Stimulated activated CD4-positive, alpha-beta T cell treated with anti-CD3 and anti-CD28 coated beads, Interleukin-12 subunit alpha, Interleukin-12 subunit beta, amount 100 ng/mL, for 4 hours (primary cell): Measurements from ENCODE around the gene KRTAP5-2.
A peak's percentile ranks its signal among the peaks of the same experiment; 100 is the strongest.
"Not testable (repeated sequence)": the region's sequence is repeated elsewhere in the genome, so short reads cannot be mapped to it uniquely, and the experiment has no call there.

ENCODE experiments used
- DNase-seq: peaks from one replicate; pipeline ENCODE4 v3.0.0-alpha.2; 2020

Gene KRTAP5-2

DNA sequence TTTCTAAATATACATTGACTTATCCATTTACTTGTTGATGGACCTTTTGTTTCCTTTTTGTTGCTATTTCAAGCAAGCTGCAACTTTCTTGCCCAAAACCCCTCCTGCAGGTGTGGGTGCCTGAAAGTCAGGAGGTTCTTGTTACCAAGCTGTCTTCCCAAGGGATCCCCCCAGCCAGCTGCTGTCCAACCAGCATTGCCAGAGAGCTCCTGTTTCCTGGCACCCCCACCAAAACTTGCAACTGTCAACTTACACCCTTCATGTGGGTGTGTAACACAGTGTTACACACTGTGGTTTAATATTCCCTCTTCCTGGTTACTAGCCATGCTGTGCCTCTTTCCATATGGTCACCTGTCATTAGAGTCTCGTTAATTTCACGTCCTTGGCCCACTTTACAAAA is 11.4 kb downstream of the KRTAP5-2 start:
- no peak for DNase-seq

GRCh38 chr11:1584661-1585370 is 13.3 kb downstream of the KRTAP5-2 start, which contains the start of gene KRTAP5-1:
Gene KRTAP5-1 (minus strand): TSS chr11:1585283. CDS start chr11:1585249, 34 bp downstream.
- not testable (repeated sequence) for DNase-seq

- DNase-seq: not testable (repeated sequence)
Observed at GRCh38 chr11:1582909-1583308, 15.2 kb downstream of the KRTAP5-2 start.

GRCh38 chr11:1581976-1582375 is 16.1 kb downstream of the KRTAP5-2 start:
- DNase-seq: no peak

GRCh38 chr11:1576825-1577224 is 21.3 kb downstream of the KRTAP5-2 start:
- DNase-seq: no peak

- DNase-seq: not testable (repeated sequence)
Observed at GRCh38 chr11:1575756-1576155, 22.3 kb downstream of the KRTAP5-2 start.

DNA sequence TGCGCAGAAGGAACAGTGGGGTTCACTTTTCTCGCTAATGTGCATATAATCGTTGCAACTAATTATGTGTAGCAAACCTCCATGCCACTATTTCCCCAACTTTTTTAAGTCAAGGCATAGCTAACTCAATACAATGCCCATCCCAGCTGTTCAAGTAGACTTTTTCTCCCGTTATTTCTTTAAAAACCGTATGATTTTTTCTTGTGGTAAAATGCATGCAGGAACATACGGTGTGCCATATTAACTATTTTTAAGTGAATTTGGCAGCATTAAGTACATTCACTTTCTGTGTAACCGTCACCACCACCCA is 23.2 kb downstream of the KRTAP5-2 start:
- DNase-seq: no peak

DNA sequence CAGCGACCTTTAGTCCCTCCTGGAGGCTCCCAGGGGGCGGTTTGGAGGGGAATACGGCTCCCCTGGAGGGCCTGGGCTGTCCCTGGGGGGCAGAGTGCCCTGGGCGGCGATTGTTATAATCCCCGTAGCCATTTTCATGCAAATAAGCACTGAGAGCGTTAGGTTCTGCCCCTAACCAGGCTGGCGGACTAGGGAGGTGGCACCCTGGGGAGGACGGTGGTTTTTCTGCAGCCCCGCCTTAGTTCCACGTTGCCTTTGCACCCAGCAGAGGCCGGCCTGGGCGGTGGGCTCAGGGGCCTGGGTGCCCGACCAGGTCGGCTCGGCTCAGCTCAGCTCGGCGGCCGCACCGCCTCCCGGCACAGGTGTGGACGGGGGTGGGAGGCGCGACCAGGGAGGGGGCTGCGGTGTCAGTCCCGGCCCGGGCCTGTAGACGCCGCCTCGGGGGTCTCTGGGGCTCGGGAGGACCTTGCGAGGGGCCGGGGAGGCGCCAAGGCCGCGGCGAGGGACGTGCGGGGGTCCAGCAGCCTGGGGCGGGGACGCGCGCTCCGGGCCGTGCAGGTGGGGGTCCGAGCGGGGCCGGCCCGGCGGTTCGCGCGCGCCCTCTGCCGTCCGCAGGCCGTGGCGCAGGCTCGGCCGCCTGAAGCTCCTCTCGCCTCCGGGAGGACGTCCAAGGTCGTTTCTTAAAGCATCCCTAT is 23.7 kb downstream of the KRTAP5-2 start:
- peak; percentile 58 for DNase-seq

DNA sequence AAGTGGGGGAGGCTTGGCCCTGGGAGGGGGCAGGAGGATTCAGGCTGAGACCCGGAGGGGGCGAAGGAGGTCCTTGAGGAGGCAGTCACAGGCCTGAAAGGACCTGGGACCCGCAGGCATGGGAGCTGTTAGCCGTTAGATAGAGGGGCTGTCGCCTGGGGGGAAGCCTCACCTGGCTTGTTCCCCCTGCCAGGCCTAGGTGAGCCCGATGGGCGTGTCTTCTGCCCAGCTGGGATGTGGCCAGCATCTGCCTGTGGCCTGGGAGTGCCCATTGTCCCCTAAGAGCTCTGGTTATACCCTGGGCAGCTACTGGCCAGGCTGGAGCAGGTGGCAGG is 24.2 kb downstream of the KRTAP5-2 start:
- no peak for DNase-seq

DNA sequence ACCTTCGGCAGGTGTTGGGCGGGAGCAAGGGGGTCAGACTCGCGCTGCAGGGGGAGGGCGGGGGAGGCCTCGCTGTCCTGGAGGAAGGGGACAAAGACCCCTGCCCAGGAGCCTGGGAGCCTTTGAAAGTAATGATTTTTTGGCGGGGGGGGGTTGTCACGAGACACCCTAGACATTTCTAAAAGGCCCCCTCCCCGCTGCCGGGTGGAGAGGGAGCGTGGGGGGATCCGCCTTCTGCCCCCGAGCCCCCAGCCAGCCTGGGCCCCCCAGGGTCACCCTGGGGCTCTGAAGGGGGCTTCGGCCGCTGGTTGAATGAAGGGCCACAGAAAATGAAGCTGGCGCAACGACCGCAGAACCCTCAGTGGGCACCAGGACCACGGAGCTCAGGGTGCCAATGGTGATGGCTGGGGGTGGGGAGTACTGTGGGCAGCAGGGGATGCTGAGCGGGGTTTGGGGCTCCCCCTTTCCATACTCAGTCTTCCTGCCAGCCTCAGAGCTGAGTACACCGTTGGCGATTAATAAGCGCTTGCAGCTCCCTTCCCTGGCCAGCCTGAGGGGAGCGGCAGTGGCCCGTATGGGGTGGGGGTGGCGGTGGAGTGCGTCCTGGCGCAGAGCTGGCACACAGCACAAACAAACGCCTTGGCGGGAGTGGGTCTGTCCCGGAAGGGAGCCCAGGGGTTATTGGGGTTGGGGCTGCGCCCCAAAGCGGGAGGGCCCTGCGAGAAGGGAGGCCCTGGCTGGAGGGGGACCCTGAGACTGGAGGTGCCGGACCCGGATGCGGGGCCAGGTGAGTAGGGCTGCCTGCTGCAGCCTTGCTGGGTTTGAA is 24.8 kb downstream of the KRTAP5-2 start:
- DNase-seq: peak; percentile 17

GRCh38 chr11:1572197-1573076 is 25.7 kb downstream of the KRTAP5-2 start, which contains the start of gene DUSP8:
Gene DUSP8 (minus strand): TSS chr11:1572271. CDS start chr11:1565826, 6,445 bp downstream.
- DNase-seq: peak; percentile 93

DNA sequence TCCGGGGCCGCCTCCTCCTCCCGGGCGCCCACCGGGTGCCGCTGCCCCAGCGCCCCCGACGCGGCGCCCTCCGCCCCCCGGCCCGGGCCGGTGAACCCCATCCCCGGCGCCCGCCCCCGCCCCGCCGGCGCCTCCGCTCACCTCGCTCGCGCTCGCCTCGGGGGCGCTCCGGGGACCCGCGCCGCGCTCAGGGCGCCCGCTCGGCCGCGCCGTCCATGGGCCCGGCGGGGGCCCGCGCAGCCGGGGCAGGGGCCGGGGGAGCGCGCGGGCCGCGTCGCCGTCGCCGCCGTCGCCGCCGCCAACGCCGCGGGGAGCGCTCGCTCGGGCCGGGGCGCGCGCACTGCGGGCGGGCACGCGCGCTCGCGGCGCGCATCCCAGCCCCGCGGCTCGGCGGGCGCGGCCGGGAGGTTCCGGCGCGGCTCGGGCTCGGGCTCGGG is 26.3 kb downstream of the KRTAP5-2 start:
- DNase-seq: no peak

DNA sequence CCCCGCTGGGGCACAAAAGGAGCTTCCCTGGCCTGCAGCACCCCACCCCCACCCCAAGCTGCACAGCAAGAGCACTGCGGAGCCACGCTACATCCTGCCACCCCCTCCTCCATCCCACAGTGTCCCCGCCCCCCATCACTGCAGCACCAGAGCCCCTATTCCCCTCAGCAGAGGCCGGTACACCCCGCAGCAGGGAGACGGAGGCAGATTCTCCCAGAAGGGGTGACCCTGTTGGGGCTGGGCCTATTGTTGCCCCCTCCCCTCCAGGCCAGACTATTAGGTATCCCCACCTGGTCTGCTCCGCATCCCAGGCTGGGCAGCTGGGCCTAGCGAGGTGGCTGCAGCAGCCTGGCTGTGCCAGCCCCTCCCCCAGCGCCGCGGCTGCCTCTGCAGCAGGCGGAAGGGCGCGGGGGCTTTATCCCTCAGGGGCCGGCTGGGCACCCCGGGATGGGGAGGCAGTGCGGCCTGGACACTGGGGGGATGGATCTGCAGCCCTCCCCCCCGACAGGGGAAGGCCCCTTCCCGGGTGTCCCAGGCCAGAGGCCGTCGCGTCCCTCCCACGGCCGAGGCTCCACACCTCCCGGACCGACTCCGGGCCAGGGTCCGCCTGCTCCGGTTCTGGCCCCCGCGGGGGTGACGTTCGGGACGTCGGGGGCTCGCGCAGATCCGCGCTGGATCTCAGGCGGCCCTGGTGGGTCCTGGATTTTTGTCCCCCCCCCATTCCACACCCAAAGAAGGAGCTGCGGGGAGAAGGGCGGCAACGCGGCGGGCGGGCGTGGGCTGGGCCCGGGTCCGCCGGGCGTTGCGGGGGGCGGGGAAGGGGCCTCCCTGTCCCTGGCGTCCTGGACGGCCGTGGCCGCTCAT is 27.0 kb downstream of the KRTAP5-2 start:
- no peak for DNase-seq

DNA sequence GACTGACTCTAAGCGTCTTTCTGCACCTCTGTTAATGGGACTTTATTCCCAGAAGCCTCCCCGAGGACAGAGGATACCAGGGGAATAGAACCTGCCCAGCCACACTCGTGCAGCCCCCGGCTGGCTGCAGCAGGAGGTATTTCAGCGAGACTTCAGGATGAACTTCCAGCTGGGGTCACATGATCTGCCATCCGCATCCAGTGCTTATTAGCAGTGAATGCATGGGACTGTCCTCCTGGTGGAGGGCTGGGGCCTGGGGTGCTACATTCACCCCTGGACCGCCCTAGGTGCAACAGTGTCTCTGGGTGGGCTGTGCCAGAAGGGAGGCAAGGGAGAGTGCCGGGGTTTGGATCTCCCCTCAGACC is 27.6 kb downstream of the KRTAP5-2 start:
- no peak for DNase-seq

GRCh38 chr11:1570001-1570453 is 28.1 kb downstream of the KRTAP5-2 start:
- DNase-seq: no peak

GRCh38 chr11:1569251-1569780 is 28.8 kb downstream of the KRTAP5-2 start:
- DNase-seq: no peak

DNA sequence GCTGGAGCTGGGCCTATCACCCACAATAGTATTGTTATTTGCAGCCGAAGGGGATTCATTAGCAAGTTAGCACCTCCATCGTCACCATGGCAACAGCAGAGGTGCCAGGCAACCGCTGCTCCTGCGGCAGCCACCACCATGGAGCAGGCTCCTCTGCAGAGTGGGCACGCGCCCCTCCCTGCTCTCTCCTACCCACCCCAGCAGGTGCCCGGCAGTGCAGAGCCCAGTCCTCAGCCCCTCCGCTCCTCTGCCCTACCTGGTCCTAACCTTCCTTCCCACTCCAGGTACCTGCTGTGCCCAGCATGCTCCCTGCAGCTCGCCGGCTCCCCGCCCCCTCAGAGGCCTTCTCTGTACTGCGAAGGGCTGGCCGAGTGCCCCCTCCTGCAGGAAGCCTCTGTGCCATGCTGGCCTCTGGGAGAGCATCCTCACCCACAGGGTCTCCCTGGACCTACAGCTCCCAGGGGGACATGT is 29.6 kb downstream of the KRTAP5-2 start:
- DNase-seq: no peak

GRCh38 chr11:1567721-1568100 is 30.4 kb downstream of the KRTAP5-2 start:
- no peak for DNase-seq

DNA sequence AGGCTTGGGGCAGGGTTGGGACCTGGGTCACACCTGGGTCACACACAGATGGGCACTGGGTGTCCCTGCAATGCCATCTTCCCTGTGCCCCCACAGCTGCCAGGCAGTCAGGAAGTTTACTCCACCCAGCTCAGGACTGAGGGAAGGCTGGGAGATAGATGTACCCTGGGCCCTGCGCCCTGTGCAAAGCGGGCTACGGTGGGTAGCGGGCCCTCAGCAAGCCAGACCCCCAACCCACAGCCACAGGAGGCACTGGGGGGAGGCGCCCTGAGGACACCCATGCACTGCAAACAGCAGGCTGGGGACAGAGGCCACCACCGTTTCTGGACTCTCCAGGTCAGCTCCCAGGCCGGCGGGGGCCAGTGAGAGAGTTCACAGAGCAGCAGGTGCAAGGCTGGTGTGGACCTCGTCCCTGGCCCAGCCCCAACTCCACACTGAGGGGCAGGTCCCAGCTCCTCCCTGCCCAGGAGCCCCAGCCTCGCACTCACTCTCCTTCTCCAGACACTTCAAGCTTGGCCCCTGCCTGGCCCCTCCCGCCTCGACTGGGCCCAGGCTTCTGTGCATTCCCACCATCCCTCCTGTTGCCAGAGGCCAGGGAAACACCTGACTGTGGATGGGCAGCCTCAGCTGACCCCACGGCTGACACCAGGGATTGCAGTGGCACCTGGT is 30.9 kb downstream of the KRTAP5-2 start:
- DNase-seq: no peak

DNA sequence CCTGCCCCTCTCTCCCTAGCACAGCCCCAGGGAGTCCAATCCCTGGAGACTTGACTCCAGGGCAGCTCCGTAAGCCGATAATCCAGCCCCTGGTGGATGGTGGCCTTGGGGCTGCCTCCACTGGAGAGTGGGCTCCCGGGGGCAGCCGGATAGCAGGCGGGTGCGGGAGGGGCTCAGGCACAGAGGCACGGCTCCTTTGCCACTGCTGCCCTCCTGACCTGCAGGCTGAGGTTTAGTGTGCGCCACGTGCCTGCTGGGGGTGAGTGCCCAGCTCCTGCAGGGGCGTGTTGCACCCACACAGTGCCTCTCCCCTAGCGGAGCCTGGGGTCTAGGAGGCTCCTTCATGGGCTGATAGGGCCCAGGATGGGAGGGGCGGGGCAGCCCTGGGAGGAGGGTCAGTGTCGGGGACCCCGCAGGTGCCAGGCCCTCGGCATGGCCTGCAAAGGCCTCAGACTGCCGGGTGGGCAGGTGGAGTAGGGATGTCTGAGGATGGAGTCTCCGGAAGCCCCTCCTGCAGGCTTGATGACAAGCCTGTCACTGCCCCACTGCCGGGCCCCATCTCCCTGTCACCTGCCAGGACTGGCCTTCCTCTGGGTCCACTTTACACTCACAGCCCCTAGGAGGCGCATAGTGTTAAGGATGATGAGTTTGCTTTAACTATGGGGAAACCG is 31.6 kb downstream of the KRTAP5-2 start:
- DNase-seq: no peak
